Measurements from ENCODE around the gene IL3RA. TPM values are rescaled to one million over a fixed set of nuclear protein-coding genes. Genes with fewer than 3 reads are reported as not detected.
"Not testable (repeated sequence)": the region's sequence is repeated elsewhere in the genome, so short reads cannot be mapped to it uniquely, and the experiment has no call there.

The IL3RA gene
- total RNA-seq, 2 experiments from 2014 or later, result 0.37 to 0.63 TPM

GRCh38 chrX:1397441-1398270 is 61.1 kb downstream of the IL3RA start:
- POLR2A ChIA-PET, result no interaction called here
- H3K4me3 Mint-ChIP-seq, result no peak overlapping the region

GRCh38 chrX:1398431-1399340 is 62.1 kb downstream of the IL3RA start:
- no peak overlapping the region for H3K4me3 Mint-ChIP-seq
- ChIA-PET POLR2A (no interaction called here), CTCF (no interaction called here)
- intact Hi-C loops (cut with DNase I, micrococcal nuclease), result no loop called here
- ATAC-seq (no peak), DNase-seq (no peak)
- no peak overlapping the region for H3K27ac Mint-ChIP-seq
- peaks cover 23% of the 10 kb centered on the region for H3K36me3 Mint-ChIP-seq (ENCODE audit: low read depth)
- no peaks in the 10 kb centered on the region for H3K27me3 Mint-ChIP-seq
- H3K9me3 Mint-ChIP-seq (ENCODE audit: low read depth), result no peaks in the 10 kb centered on the region
- H3K4me1 Mint-ChIP-seq, result peaks cover 24% of the 10 kb centered on the region

More at GRCh38 chrX:1397441-1398270, 61.1 kb downstream of the IL3RA start:
- Mint-ChIP-seq H3K36me3 (ENCODE audit: low read depth) (peaks cover 23% of the 10 kb centered on the region), H3K9me3 (ENCODE audit: low read depth) (no peaks in the 10 kb centered on the region), H3K27me3 (no peaks in the 10 kb centered on the region), H3K4me1 (peaks cover 30% of the 10 kb centered on the region), H3K27ac (no peak overlapping the region)
- intact Hi-C loops (cut with DNase I, micrococcal nuclease), result no loop called here
- CTCF ChIA-PET, result no interaction called here
- DNase-seq (no peak), ATAC-seq (no peak)

- peaks cover 23% of the 10 kb centered on the region for H3K36me3 Mint-ChIP-seq (ENCODE audit: low read depth)
- H3K4me1 Mint-ChIP-seq, result peaks cover 11% of the 10 kb centered on the region
- H3K27me3 Mint-ChIP-seq, result no peaks in the 10 kb centered on the region
- intact Hi-C loops (cut with DNase I, micrococcal nuclease), result no loop called here
- DNase-seq, result no peak
- no peaks in the 10 kb centered on the region for H3K9me3 Mint-ChIP-seq (ENCODE audit: low read depth)
- no peak overlapping the region for H3K27ac Mint-ChIP-seq
- POLR2A ChIA-PET, result no interaction called here
- H3K4me3 Mint-ChIP-seq, result no peak overlapping the region
- CTCF ChIA-PET, result no interaction called here
- no peak for ATAC-seq
Observed at GRCh38 chrX:1400049-1400448, 63.5 kb downstream of the IL3RA start.

DNA sequence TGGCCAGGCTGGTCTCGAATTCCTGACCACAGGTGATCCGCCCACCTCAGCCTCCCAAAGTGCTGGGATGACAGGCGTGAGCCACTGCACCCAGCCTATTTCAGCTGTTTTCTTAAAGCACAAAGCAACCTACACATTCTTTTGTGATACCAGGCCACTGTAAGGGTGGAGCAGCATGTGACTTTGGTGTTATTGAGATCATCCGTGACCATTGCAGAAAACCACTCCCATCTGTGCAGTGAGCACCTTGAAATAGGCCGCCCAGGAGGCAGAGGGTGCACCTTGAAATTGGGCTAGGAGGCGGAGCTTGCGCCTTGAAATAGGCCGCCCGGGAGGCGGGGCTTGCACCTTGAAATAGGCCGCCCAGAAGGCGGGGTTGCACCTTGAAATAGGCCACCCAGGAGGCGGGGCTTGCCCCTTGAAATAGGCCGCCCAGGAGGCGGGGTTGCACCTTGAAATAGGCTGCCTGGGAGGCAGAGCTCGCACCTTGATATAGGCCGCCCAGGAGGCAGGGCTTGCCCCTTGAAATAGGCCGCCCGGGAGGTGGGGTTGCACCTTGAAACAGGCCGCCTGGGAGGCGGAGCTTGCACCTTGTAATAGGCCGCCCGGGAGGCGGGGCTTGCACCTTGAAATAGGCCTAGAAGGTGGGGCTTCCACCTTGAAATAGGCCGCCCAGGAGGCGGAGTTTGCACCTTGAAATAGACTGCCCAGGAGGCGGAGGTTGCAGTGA is 64.3 kb downstream of the IL3RA start:
- H3K27me3 Mint-ChIP-seq, result no peaks in the 10 kb centered on the region
- peaks cover 15% of the 10 kb centered on the region for H3K36me3 Mint-ChIP-seq (ENCODE audit: low read depth)
- POLR2A ChIA-PET, result no interaction called here
- CTCF ChIA-PET, result no interaction called here
- no peaks in the 10 kb centered on the region for H3K9me3 Mint-ChIP-seq (ENCODE audit: low read depth)
- intact Hi-C loops (cut with DNase I, micrococcal nuclease), result no loop called here
- H3K27ac Mint-ChIP-seq, result no peak overlapping the region
- no peak for ATAC-seq
- H3K4me1 Mint-ChIP-seq, result peaks cover 2% of the 10 kb centered on the region
- no peak for DNase-seq
- no peak overlapping the region for H3K4me3 Mint-ChIP-seq

DNA sequence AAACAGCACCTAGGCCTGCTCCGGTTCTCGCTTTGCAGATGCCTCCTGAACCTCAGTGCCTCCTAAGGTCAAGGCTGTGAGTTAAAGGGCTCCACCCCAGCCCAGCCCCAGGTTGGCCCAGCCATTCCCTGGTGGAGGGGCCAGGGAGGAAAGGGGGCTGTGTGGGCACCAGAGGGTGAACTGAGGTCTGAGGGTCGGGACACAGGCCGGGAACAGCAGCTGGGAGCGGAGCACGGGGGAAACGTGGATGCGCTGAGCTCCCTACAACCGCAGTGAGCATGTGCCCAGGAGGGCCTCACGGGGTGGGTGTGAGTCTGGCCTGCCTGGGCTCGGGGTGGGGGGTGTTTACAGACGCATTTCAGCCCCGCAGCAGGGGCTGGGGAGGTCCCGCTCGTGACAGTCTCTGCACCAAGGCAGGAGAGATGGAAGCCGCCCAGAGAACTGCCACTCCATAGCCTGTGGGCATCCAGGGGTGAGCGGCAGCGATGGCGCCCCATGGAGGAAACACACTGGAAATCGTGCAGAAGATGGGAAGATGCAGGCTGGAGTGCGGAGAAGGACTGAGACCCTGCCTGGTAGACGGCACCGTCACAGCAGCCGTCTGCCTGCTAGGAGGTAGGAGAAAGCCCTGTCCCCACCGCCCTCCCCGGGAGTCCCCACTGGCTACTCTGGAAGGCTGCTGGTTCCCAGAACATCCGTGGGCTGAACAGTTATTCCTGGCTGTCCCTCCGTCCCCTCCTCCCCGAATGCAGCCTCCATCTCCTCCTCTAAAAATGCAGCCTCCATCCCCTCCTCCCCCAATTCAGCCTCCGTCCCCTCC is 65.2 kb downstream of the IL3RA start:
- Mint-ChIP-seq H3K27me3 (no peaks in the 10 kb centered on the region), H3K36me3 (ENCODE audit: low read depth) (peaks cover 7% of the 10 kb centered on the region), H3K4me1 (no peaks in the 10 kb centered on the region), H3K27ac (no peak overlapping the region), H3K4me3 (no peak overlapping the region), H3K9me3 (ENCODE audit: low read depth) (no peaks in the 10 kb centered on the region)
- peak; percentile 16 for ATAC-seq
- CTCF ChIA-PET, result no interaction called here
- DNase-seq, result no peak
- intact Hi-C loops (cut with DNase I, micrococcal nuclease), result no loop called here
- POLR2A ChIA-PET, result no interaction called here

- Mint-ChIP-seq H3K27me3 (no peaks in the 10 kb centered on the region), H3K9me3 (ENCODE audit: low read depth) (no peaks in the 10 kb centered on the region), H3K27ac (no peak overlapping the region), H3K36me3 (ENCODE audit: low read depth) (peaks cover 4% of the 10 kb centered on the region), H3K4me1 (no peaks in the 10 kb centered on the region), H3K4me3 (no peak overlapping the region)
- POLR2A ChIA-PET, result no interaction called here
- intact Hi-C loops (cut with DNase I, micrococcal nuclease), result no loop called here
- CTCF ChIA-PET, result no interaction called here
- DNase-seq (no peak), ATAC-seq (no peak)
Observed at GRCh38 chrX:1403228-1403627, 66.6 kb downstream of the IL3RA start.

- H3K4me3 Mint-ChIP-seq; intact Hi-C loops (cut with DNase I, micrococcal nuclease); H3K4me1 Mint-ChIP-seq; H3K9me3 Mint-ChIP-seq (ENCODE audit: low read depth); H3K27me3 Mint-ChIP-seq; DNase-seq; H3K36me3 Mint-ChIP-seq (ENCODE audit: low read depth); POLR2A ChIA-PET; ATAC-seq; CTCF ChIA-PET; H3K27ac Mint-ChIP-seq: not testable (repeated sequence)
Observed at GRCh38 chrX:1403867-1404266, 67.3 kb downstream of the IL3RA start.

- H3K27ac Mint-ChIP-seq; H3K36me3 Mint-ChIP-seq (ENCODE audit: low read depth); DNase-seq; H3K27me3 Mint-ChIP-seq; intact Hi-C loops (cut with DNase I, micrococcal nuclease); CTCF ChIA-PET; POLR2A ChIA-PET; ATAC-seq; H3K9me3 Mint-ChIP-seq (ENCODE audit: low read depth); H3K4me1 Mint-ChIP-seq; H3K4me3 Mint-ChIP-seq: not testable (repeated sequence)
Observed at GRCh38 chrX:1405769-1406168, 69.2 kb downstream of the IL3RA start.

- ChIA-PET CTCF (no interaction called here), POLR2A (no interaction called here)
- H3K27ac Mint-ChIP-seq, result no peak overlapping the region
- intact Hi-C loops (cut with DNase I, micrococcal nuclease), result no loop called here
- no peaks in the 10 kb centered on the region for H3K9me3 Mint-ChIP-seq (ENCODE audit: low read depth)
- H3K4me1 Mint-ChIP-seq, result no peaks in the 10 kb centered on the region
- DNase-seq (no peak), ATAC-seq (no peak)
- no peak overlapping the region for H3K4me3 Mint-ChIP-seq
- no peaks in the 10 kb centered on the region for H3K27me3 Mint-ChIP-seq
- H3K36me3 Mint-ChIP-seq (ENCODE audit: low read depth), result peaks cover 10% of the 10 kb centered on the region
Observed at GRCh38 chrX:1407035-1407434, 70.5 kb downstream of the IL3RA start.

- no peaks in the 10 kb centered on the region for H3K9me3 Mint-ChIP-seq (ENCODE audit: low read depth)
- intact Hi-C loops (cut with DNase I, micrococcal nuclease), result no loop called here
- no peak overlapping the region for H3K4me3 Mint-ChIP-seq
- ATAC-seq (no peak), DNase-seq (no peak)
- POLR2A ChIA-PET, result no interaction called here
- H3K27ac Mint-ChIP-seq, result no peak overlapping the region
- no peaks in the 10 kb centered on the region for H3K27me3 Mint-ChIP-seq
- no peaks in the 10 kb centered on the region for H3K4me1 Mint-ChIP-seq
- CTCF ChIA-PET, result no interaction called here
- peaks cover 30% of the 10 kb centered on the region for H3K36me3 Mint-ChIP-seq (ENCODE audit: low read depth)
Observed at GRCh38 chrX:1411326-1411725, 74.7 kb downstream of the IL3RA start.

DNA sequence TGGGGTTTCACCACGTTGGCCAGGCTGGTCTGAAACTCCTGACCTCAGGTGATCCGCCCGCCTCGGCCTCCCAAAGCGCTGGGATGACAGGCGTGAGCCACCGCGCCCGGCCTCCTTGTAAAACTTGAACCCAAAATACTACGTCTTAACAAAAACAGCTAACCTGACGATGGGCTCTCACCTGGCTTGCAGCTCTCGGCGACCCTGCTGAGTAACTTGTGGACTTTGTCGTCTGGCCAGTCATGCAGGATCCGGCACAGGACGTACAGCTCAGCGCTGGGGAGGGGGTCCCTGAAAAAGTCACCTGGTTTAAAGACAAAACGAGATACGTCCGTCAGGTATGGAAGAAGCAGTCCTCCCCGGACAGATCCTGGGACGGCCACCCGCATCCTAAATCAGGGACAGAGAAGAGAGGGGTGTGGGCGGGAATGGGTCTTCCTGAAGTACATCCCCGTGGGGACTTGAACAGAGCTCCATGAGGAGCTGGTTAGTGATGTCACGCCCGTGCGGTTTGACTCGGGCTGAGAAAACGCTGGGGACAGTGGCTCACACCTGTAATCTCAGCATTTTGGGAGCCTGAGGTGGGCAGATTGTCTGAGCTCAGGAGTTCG is 76.1 kb downstream of the IL3RA start:
- Mint-ChIP-seq H3K4me1 (no peaks in the 10 kb centered on the region), H3K36me3 (ENCODE audit: low read depth) (peaks cover 30% of the 10 kb centered on the region), H3K27me3 (no peaks in the 10 kb centered on the region), H3K9me3 (ENCODE audit: low read depth) (no peaks in the 10 kb centered on the region), H3K27ac (no peak overlapping the region), H3K4me3 (no peak overlapping the region)
- ChIA-PET POLR2A (no interaction called here), CTCF (no interaction called here)
- intact Hi-C loops (cut with DNase I, micrococcal nuclease), result no loop called here
- DNase-seq, result no peak
- no peak for ATAC-seq
